GM12878 (cell line): ENCODE results near the gene FLII. TPM values are rescaled to one million over a fixed set of nuclear protein-coding genes. Genes with fewer than 3 reads are reported as not detected.

Experiments used
- BACH1 ChIP-seq: fragments of 450-650 bp; IDR thresholded peaks from 2 replicates; pipeline ENCODE4 v1.6.1; 2017; ENCODE audit warnings: mild to moderate bottlenecking, borderline replicate concordance
- CBFB ChIP-seq: IDR thresholded peaks from 2 replicates; pipeline ENCODE4 v1.6.1; 2016; ENCODE audit warnings: antibody characterized with exemption, low read depth
- CHD1 ChIP-seq: IDR thresholded peaks from 2 replicates; pipeline ENCODE4 v1.6.1; 2012; ENCODE audit warnings: low read depth, low read length, improper control_type of control experiment
- DPF2 ChIP-seq: fragments of 450-650 bp; IDR thresholded peaks from 2 replicates; pipeline ENCODE4 v1.6.1; 2017; ENCODE audit warnings: mild to moderate bottlenecking
- ESRRA ChIP-seq: IDR thresholded peaks from 2 replicates; pipeline ENCODE4 v1.6.1; 2012; ENCODE audit warnings: mild to moderate bottlenecking, low read length, improper control_type of control experiment
- IKZF1 ChIP-seq: fragments of 450-650 bp; conservative IDR thresholded peaks from 2 replicates; pipeline ENCODE4 v1.6.1; 2017; ENCODE audit warnings: antibody characterized with exemption, mild to moderate bottlenecking
- KLF5 ChIP-seq: fragments of 450-650 bp; IDR thresholded peaks from 2 replicates; pipeline ENCODE4 v1.6.1; 2014; ENCODE audit warnings: mild to moderate bottlenecking; ENCODE audit not compliant: partially characterized antibody
- MEF2B ChIP-seq: fragments of 450-650 bp; IDR thresholded peaks from 2 replicates; pipeline ENCODE4 v1.6.1; 2018; ENCODE audit warnings: mild to moderate bottlenecking, moderate library complexity; ENCODE audit not compliant: partially characterized antibody, poor library complexity, severe bottlenecking
- NBN ChIP-seq: fragments of 450-650 bp; IDR thresholded peaks from 2 replicates; pipeline ENCODE4 v1.6.1; 2016
- NR2C2 ChIP-seq: IDR thresholded peaks from 2 replicates; pipeline ENCODE4 v1.6.1; 2011; ENCODE audit warnings: borderline replicate concordance, low read depth; ENCODE audit not compliant: control insufficient read depth, insufficient read length
- RCOR1 ChIP-seq: conservative IDR thresholded peaks from 2 replicates; pipeline ENCODE4 v1.6.1; 2012; ENCODE audit warnings: low read depth, low read length, improper control_type of control experiment
- RFX5 ChIP-seq: IDR thresholded peaks from 2 replicates; pipeline ENCODE4 v1.6.1; 2011; ENCODE audit warnings: low read depth, low read length, improper control_type of control experiment
- SMAD1 ChIP-seq: fragments of 450-650 bp; IDR thresholded peaks from 2 replicates; pipeline ENCODE4 v1.6.1; 2018; ENCODE audit warnings: mild to moderate bottlenecking, low read depth; ENCODE audit not compliant: partially characterized antibody
- SREBF2 ChIP-seq: IDR thresholded peaks from 2 replicates; pipeline ENCODE4 v1.6.1; 2012; ENCODE audit warnings: mild to moderate bottlenecking, low read length
- STAT1 ChIP-seq: fragments of 450-650 bp; conservative IDR thresholded peaks from 2 replicates; pipeline ENCODE4 v1.6.1; 2014; ENCODE audit warnings: antibody characterized with exemption, mild to moderate bottlenecking
- STAT3 ChIP-seq: IDR thresholded peaks from 2 replicates; pipeline ENCODE4 v1.6.1; 2011; ENCODE audit warnings: low read depth, low read length, improper control_type of control experiment
- TARDBP ChIP-seq: IDR thresholded peaks from 2 replicates; pipeline ENCODE4 v1.6.1; 2016; ENCODE audit warnings: borderline replicate concordance
- TCF12 ChIP-seq: IDR thresholded peaks from 2 replicates; pipeline ENCODE4 v1.6.1; 2011; ENCODE audit warnings: low read depth, mild to moderate bottlenecking, low read length
- TCF7 ChIP-seq: IDR thresholded peaks from 2 replicates; pipeline ENCODE4 v1.6.1; 2014; ENCODE audit warnings: antibody characterized with exemption, borderline replicate concordance
- ZBTB40 ChIP-seq: fragments of 450-650 bp; IDR thresholded peaks from 2 replicates; pipeline ENCODE4 v1.6.1; 2016; ENCODE audit warnings: mild to moderate bottlenecking, moderate library complexity, borderline replicate concordance
- ZNF384 ChIP-seq: IDR thresholded peaks from 2 replicates; pipeline ENCODE4 v1.6.1; 2012; ENCODE audit warnings: low read depth, mild to moderate bottlenecking, low read length, improper control_type of control experiment, borderline replicate concordance
- ZZZ3 ChIP-seq: IDR thresholded peaks from 2 replicates; pipeline ENCODE4 v1.6.1; 2011; ENCODE audit warnings: low read depth; ENCODE audit not compliant: control insufficient read depth, insufficient read length
- polyA plus RNA-seq, 11 experiments: library from polyadenylated mRNA; depleted of rRNA in 4 of 11; unstranded in 6 of 11; stranded (reverse) in 5 of 11; fragments of >200 nt; fragmentation: Nextera tagmentation in 4 of 11; fragmentation: Illumina TruSeq in 1 of 11; extraction: Ambion mirVana in 4 of 11; extraction: Trizol in 1 of 11; gene quantifications; 1 replicate in 1 of 11; 2 replicates in 10 of 11; pipeline versions ENCODE4 v1.2.1 to v1.2.3, GENCODE V29; 2011 to 2016; ENCODE audit warnings: inconsistent platforms in 2 of 11, missing spikeins in 2 of 11, low read depth in 1 of 11
- total RNA-seq, 4 experiments: library from RNA; depleted of rRNA in 3 of 4; stranded (reverse); fragments of >200 nt in 3 of 4; fragmentation: Illumina TruSeq in 1 of 4; extraction: Trizol in 1 of 4; gene quantifications; 2 replicates each; pipeline versions ENCODE4 v1.2.1 to v1.2.3, GENCODE V29; 2013 to 2021
- TF ChIP-seq, protein P1 (sequence below): IDR thresholded peaks from 2 replicates; pipeline ENCODE4 v1.6.1; 2012; ENCODE audit warnings: low read depth, low read length, improper control_type of control experiment
- TF ChIP-seq, protein P2 (sequence below): IDR thresholded peaks from 2 replicates; pipeline ENCODE4 v1.6.1; 2012; ENCODE audit warnings: low read depth, low read length, improper control_type of control experiment
- TF ChIP-seq, protein P3 (sequence below): IDR thresholded peaks from 2 replicates; pipeline ENCODE4 v1.6.1; 2012; ENCODE audit warnings: mild to moderate bottlenecking, low read depth, low read length

FLII gene
- total and polyA plus RNA-seq, 10 of the 15 experiments (the other 5 are each of a cell fraction or from before 2014, with no cell fraction given) = 22.2 to 200 (median 121) TPM

DNA sequence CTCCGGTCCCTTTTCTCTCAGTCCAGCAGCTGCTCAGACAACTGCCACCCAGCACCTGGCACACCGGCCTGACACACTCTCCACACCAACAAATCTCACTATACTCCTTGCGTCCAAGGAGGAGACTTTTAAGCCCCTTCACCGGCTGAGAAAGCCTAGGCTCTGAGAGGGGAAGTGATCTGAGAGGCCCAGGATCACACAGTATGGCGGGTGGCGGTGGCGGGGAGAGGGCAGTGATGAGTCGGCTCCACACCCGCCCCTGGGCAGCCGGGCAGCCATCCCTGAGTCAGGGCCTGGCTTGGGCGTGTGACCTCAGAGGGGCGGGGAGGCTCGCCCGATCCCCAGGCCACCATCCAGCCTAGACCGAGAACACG is 569 bp downstream of the FLII start (continued):
- peak; percentile 28; the same call in 1 of the 2 replicates for TF ChIP-seq TARDBP
- TF ChIP-seq BACH1 = no peak
- no peak for TF ChIP-seq CBFB
- TF ChIP-seq RCOR1 = no peak
- no peak for TF ChIP-seq TCF7
- TF ChIP-seq, protein P1, sequence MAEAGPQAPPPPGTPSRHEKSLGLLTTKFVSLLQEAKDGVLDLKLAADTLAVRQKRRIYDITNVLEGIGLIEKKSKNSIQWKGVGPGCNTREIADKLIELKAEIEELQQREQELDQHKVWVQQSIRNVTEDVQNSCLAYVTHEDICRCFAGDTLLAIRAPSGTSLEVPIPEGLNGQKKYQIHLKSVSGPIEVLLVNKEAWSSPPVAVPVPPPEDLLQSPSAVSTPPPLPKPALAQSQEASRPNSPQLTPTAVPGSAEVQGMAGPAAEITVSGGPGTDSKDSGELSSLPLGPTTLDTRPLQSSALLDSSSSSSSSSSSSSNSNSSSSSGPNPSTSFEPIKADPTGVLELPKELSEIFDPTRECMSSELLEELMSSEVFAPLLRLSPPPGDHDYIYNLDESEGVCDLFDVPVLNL = no peak
- TF ChIP-seq CHD1 = no peak
- no peak for TF ChIP-seq STAT3
- no peak for TF ChIP-seq RFX5
- no peak for TF ChIP-seq MEF2B
- TF ChIP-seq ZZZ3 = no peak
- TF ChIP-seq ZNF384 = no peak
- TF ChIP-seq IKZF1 = no peak
- no peak for TF ChIP-seq ZBTB40
- TF ChIP-seq NBN = 0 out of 2 replicates have a peak, but pooled peaks have one; percentile 11
- no peak for TF ChIP-seq KLF5
- no peak for TF ChIP-seq ESRRA
- TF ChIP-seq SMAD1 = no peak
- 0 out of 2 replicates have a peak, but pooled peaks have one; percentile 43 for TF ChIP-seq TCF12
- TF ChIP-seq SREBF2 = no peak
- no peak for TF ChIP-seq NR2C2
- TF ChIP-seq, protein P2, sequence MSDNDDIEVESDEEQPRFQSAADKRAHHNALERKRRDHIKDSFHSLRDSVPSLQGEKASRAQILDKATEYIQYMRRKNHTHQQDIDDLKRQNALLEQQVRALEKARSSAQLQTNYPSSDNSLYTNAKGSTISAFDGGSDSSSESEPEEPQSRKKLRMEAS = no peak
- TF ChIP-seq DPF2 = no peak
- TF ChIP-seq, protein P3, sequence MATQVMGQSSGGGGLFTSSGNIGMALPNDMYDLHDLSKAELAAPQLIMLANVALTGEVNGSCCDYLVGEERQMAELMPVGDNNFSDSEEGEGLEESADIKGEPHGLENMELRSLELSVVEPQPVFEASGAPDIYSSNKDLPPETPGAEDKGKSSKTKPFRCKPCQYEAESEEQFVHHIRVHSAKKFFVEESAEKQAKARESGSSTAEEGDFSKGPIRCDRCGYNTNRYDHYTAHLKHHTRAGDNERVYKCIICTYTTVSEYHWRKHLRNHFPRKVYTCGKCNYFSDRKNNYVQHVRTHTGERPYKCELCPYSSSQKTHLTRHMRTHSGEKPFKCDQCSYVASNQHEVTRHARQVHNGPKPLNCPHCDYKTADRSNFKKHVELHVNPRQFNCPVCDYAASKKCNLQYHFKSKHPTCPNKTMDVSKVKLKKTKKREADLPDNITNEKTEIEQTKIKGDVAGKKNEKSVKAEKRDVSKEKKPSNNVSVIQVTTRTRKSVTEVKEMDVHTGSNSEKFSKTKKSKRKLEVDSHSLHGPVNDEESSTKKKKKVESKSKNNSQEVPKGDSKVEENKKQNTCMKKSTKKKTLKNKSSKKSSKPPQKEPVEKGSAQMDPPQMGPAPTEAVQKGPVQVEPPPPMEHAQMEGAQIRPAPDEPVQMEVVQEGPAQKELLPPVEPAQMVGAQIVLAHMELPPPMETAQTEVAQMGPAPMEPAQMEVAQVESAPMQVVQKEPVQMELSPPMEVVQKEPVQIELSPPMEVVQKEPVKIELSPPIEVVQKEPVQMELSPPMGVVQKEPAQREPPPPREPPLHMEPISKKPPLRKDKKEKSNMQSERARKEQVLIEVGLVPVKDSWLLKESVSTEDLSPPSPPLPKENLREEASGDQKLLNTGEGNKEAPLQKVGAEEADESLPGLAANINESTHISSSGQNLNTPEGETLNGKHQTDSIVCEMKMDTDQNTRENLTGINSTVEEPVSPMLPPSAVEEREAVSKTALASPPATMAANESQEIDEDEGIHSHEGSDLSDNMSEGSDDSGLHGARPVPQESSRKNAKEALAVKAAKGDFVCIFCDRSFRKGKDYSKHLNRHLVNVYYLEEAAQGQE = no peak
- TF ChIP-seq STAT1 = no peak
